Activated naive CD4-positive, alpha-beta T cell treated with anti-CD3 and anti-CD28 coated beads, Interleukin-2, amount 10 ng/mL, durations not matched to agents 7 days and 5 days (primary cell): ENCODE measurements around the gene PCBP3.

Source experiments
- CTCF ChIA-PET: fragments of 350-600 bp; sonication (Branson Sonifier 250); formaldehyde crosslinking; loops from one replicate; lab custom pipeline; 2021; ENCODE audit warnings: antibody characterized with exemption; lab: Charles Lee
- DNase-seq: peaks from one replicate; pipeline ENCODE4 v3.0.0-alpha.2; 2020
- H3K27ac Mint-ChIP-seq: one replicate; pipeline ENCODE4 v1.8.0; 2021; ENCODE audit warnings: mild to moderate bottlenecking, moderate library complexity, mixed read lengths
- H3K27me3 Mint-ChIP-seq: one replicate; pipeline ENCODE4 v1.8.0; 2021; ENCODE audit warnings: mild to moderate bottlenecking, mixed read lengths
- H3K36me3 Mint-ChIP-seq: one replicate; pipeline ENCODE4 v1.8.0; 2021; ENCODE audit warnings: mixed read lengths
- H3K4me1 Mint-ChIP-seq: one replicate; pipeline ENCODE4 v1.8.0; 2021; ENCODE audit warnings: mixed read lengths
- H3K4me3 Mint-ChIP-seq: one replicate; pipeline ENCODE4 v1.8.0; 2021; ENCODE audit warnings: mild to moderate bottlenecking, moderate library complexity, mixed read lengths
- H3K9me3 Mint-ChIP-seq: one replicate; pipeline ENCODE4 v1.8.0; 2021; ENCODE audit warnings: mixed read lengths

Gene PCBP3

GRCh38 chr21:45724345-45724961 lies 80.9 kb downstream of the PCBP3 start:
- no peak overlapping the region for H3K27ac Mint-ChIP-seq
- peaks cover 14% of the 10 kb centered on the region for H3K4me1 Mint-ChIP-seq
- H3K27me3 Mint-ChIP-seq, result no peaks in the 10 kb centered on the region
- CTCF ChIA-PET, result no interaction called here
- no peak for DNase-seq
- H3K9me3 Mint-ChIP-seq, result no peaks in the 10 kb centered on the region
- H3K4me3 Mint-ChIP-seq, result no peak overlapping the region
- H3K36me3 Mint-ChIP-seq, result no peaks in the 10 kb centered on the region

GRCh38 chr21:45724994-45725843 lies 81.7 kb downstream of the PCBP3 start:
- no peaks in the 10 kb centered on the region for H3K36me3 Mint-ChIP-seq
- H3K4me1 Mint-ChIP-seq, result peaks cover 12% of the 10 kb centered on the region
- H3K4me3 Mint-ChIP-seq, result no peak overlapping the region
- H3K27me3 Mint-ChIP-seq, result no peaks in the 10 kb centered on the region
- no peak overlapping the region for H3K27ac Mint-ChIP-seq
- CTCF ChIA-PET, result no interaction called here
- no peaks in the 10 kb centered on the region for H3K9me3 Mint-ChIP-seq
- DNase-seq, result no peak

- no peaks in the 10 kb centered on the region for H3K36me3 Mint-ChIP-seq
- no peaks in the 10 kb centered on the region for H3K9me3 Mint-ChIP-seq
- no peak overlapping the region for H3K27ac Mint-ChIP-seq
- no peak overlapping the region for H3K4me3 Mint-ChIP-seq
- peaks cover 12% of the 10 kb centered on the region for H3K4me1 Mint-ChIP-seq
- no peaks in the 10 kb centered on the region for H3K27me3 Mint-ChIP-seq
- CTCF ChIA-PET, result no interaction called here
- DNase-seq, result no peak
These were observed 82.3 kb downstream of the PCBP3 start for GRCh38 chr21:45725844-45726200.

- CTCF ChIA-PET, result no interaction called here
- H3K27me3 Mint-ChIP-seq, result no peaks in the 10 kb centered on the region
These were observed 82.9 kb downstream of the PCBP3 start for GRCh38 chr21:45726438-45726837.

GRCh38 chr21:45727390-45727789 lies 83.9 kb downstream of the PCBP3 start:
- CTCF ChIA-PET, result no interaction called here
- no peak overlapping the region for H3K4me3 Mint-ChIP-seq
- no peaks in the 10 kb centered on the region for H3K9me3 Mint-ChIP-seq
- no peak for DNase-seq
- H3K4me1 Mint-ChIP-seq, result peaks cover 12% of the 10 kb centered on the region
- H3K27me3 Mint-ChIP-seq, result no peaks in the 10 kb centered on the region
- H3K27ac Mint-ChIP-seq, result no peak overlapping the region
- no peaks in the 10 kb centered on the region for H3K36me3 Mint-ChIP-seq

More at GRCh38 chr21:45726438-45726837, 82.9 kb downstream of the PCBP3 start:
- no peak for DNase-seq
- Mint-ChIP-seq H3K27ac (no peak overlapping the region), H3K36me3 (no peaks in the 10 kb centered on the region), H3K4me1 (peaks cover 12% of the 10 kb centered on the region), H3K9me3 (no peaks in the 10 kb centered on the region), H3K4me3 (no peak overlapping the region)

- DNase-seq, result no peak
- CTCF ChIA-PET, result no interaction called here
- no peaks in the 10 kb centered on the region for H3K9me3 Mint-ChIP-seq
- no peak overlapping the region for H3K4me3 Mint-ChIP-seq
- H3K36me3 Mint-ChIP-seq, result peaks cover 2% of the 10 kb centered on the region
- H3K27ac Mint-ChIP-seq, result no peak overlapping the region
- no peaks in the 10 kb centered on the region for H3K4me1 Mint-ChIP-seq
- H3K27me3 Mint-ChIP-seq, result peaks cover 3% of the 10 kb centered on the region
These were observed 91.9 kb downstream of the PCBP3 start for GRCh38 chr21:45735259-45736000.

- Mint-ChIP-seq H3K4me3 (no peak overlapping the region), H3K36me3 (peaks cover 2% of the 10 kb centered on the region), H3K27me3 (peaks cover 3% of the 10 kb centered on the region), H3K27ac (no peak overlapping the region), H3K9me3 (no peaks in the 10 kb centered on the region), H3K4me1 (no peaks in the 10 kb centered on the region)
- CTCF ChIA-PET, result interaction anchor here (0.5 kb wide), 1 partner anchor 44 kb away, joined by 6 read pairs; no protein-coding TSS in a partner anchor
- no peak for DNase-seq
These were observed 92.6 kb downstream of the PCBP3 start for GRCh38 chr21:45736042-45736689.

- H3K27ac Mint-ChIP-seq, result no peak overlapping the region
- DNase-seq, result no peak
- H3K4me3 Mint-ChIP-seq, result no peak overlapping the region
- H3K27me3 Mint-ChIP-seq, result peaks cover 3% of the 10 kb centered on the region
- CTCF ChIA-PET, result interaction anchor here (0.5 kb wide), 1 partner anchor 44 kb away, joined by 6 read pairs; no protein-coding TSS in a partner anchor
- H3K9me3 Mint-ChIP-seq, result no peaks in the 10 kb centered on the region
- no peaks in the 10 kb centered on the region for H3K4me1 Mint-ChIP-seq
- H3K36me3 Mint-ChIP-seq, result peaks cover 2% of the 10 kb centered on the region
These were observed 93.4 kb downstream of the PCBP3 start for GRCh38 chr21:45736690-45737484.

- no peaks in the 10 kb centered on the region for H3K9me3 Mint-ChIP-seq
- CTCF ChIA-PET, result no interaction called here
- no peak overlapping the region for H3K4me3 Mint-ChIP-seq
- peaks cover 2% of the 10 kb centered on the region for H3K36me3 Mint-ChIP-seq
- no peaks in the 10 kb centered on the region for H3K4me1 Mint-ChIP-seq
- DNase-seq, result no peak
- H3K27me3 Mint-ChIP-seq, result peaks cover 3% of the 10 kb centered on the region
- H3K27ac Mint-ChIP-seq, result no peak overlapping the region
These were observed 94.1 kb downstream of the PCBP3 start for GRCh38 chr21:45737485-45738166.

- no peaks in the 10 kb centered on the region for H3K9me3 Mint-ChIP-seq
- CTCF ChIA-PET, result interaction anchor here (0.6 to 0.7 kb wide), 2 partner anchors 120 to 366 kb away, joined by 3 read pairs; no protein-coding TSS in a partner anchor
- DNase-seq, result no peak
- H3K4me3 Mint-ChIP-seq, result no peak overlapping the region
- no peaks in the 10 kb centered on the region for H3K36me3 Mint-ChIP-seq
- H3K4me1 Mint-ChIP-seq, result no peaks in the 10 kb centered on the region
- peaks cover 3% of the 10 kb centered on the region for H3K27me3 Mint-ChIP-seq
- no peak overlapping the region for H3K27ac Mint-ChIP-seq
These were observed 95.9 kb downstream of the PCBP3 start for GRCh38 chr21:45739218-45740087.

GRCh38 chr21:45740088-45740440 lies 96.5 kb downstream of the PCBP3 start:
- H3K9me3 Mint-ChIP-seq, result peaks cover 4% of the 10 kb centered on the region
- H3K4me1 Mint-ChIP-seq, result no peaks in the 10 kb centered on the region
- no peak overlapping the region for H3K27ac Mint-ChIP-seq
- peaks cover 4% of the 10 kb centered on the region for H3K36me3 Mint-ChIP-seq
- H3K4me3 Mint-ChIP-seq, result no peak overlapping the region
- peaks cover 3% of the 10 kb centered on the region for H3K27me3 Mint-ChIP-seq
- DNase-seq, result no peak
- CTCF ChIA-PET, result interaction anchor here (0.6 to 0.7 kb wide), 2 partner anchors 120 to 365 kb away, joined by 3 read pairs; no protein-coding TSS in a partner anchor
